Fibroblast of lung (primary cell): ENCODE data around the gene PFN3. TPM values are rescaled to one million over a fixed set of nuclear protein-coding genes. Genes with fewer than 3 reads are reported as not detected.
A peak's percentile ranks its signal among the peaks of the same experiment; 100 is the strongest.

Experiments used
- DNase-seq, 2 donors: peaks; one replicate each; pipeline versions ENCODE4 v3.0.0 to v3.0.0-alpha.2; 2010; ENCODE audit warnings: low read depth in 2 of 2
- H2AFZ ChIP-seq: 2 replicates; pipeline ENCODE4 v1.5.1; 2012; ENCODE audit warnings: low read length, control low read depth, inconsistent platforms
- H3K27ac ChIP-seq: 2 replicates; pipeline ENCODE4 v1.5.1; 2011; ENCODE audit warnings: low read length, control low read depth; ENCODE audit not compliant: insufficient read depth
- H3K27me3 ChIP-seq: 2 replicates; pipeline ENCODE4 v1.5.1; 2011; ENCODE audit warnings: mild to moderate bottlenecking, low read length; ENCODE audit not compliant: control insufficient read depth, insufficient read depth
- H3K36me3 ChIP-seq: 2 replicates; pipeline ENCODE4 v1.5.1; 2011; ENCODE audit warnings: low read length; ENCODE audit not compliant: control insufficient read depth, insufficient read depth
- H3K4me1 ChIP-seq: 2 replicates; pipeline ENCODE4 v1.5.1; 2011; ENCODE audit warnings: low read length; ENCODE audit not compliant: control insufficient read depth, insufficient read depth; ENCODE audit errors: extremely low read depth
- H3K4me2 ChIP-seq: 2 replicates; pipeline ENCODE4 v1.5.1; 2011; ENCODE audit warnings: low read length, control low read depth; ENCODE audit not compliant: insufficient read depth; ENCODE audit errors: extremely low read depth
- H3K4me3 ChIP-seq, 4 experiments: fragments of 200-600 bp in 1 of 4; sonication (generic) in 1 of 4; replicated peaks in 1 of 4; 2 replicates each; pipeline ENCODE4 v1.5.1; 2011 to 2016; ENCODE audit warnings: low read length in 4 of 4, low read depth in 3 of 4, mild to moderate bottlenecking in 3 of 4, control low read depth in 2 of 4, inconsistent platforms in 1 of 4, mixed read lengths in 1 of 4; ENCODE audit not compliant: insufficient read depth in 1 of 4; ENCODE audit errors: control extremely low read depth in 1 of 4
- H3K79me2 ChIP-seq: 2 replicates; pipeline ENCODE4 v1.5.1; 2012; ENCODE audit warnings: mild to moderate bottlenecking, low read length, inconsistent platforms; ENCODE audit not compliant: control insufficient read depth, insufficient read depth
- H3K9ac ChIP-seq: 2 replicates; pipeline ENCODE4 v1.5.1; 2011; ENCODE audit warnings: mild to moderate bottlenecking, low read length, control low read depth; ENCODE audit not compliant: insufficient read depth
- H3K9me3 ChIP-seq: 2 replicates; pipeline ENCODE4 v1.5.1; 2012; ENCODE audit warnings: low read depth, low read length; ENCODE audit not compliant: control insufficient read depth, insufficient read depth
- H4K20me1 ChIP-seq: 2 replicates; pipeline ENCODE4 v1.5.1; 2011; ENCODE audit warnings: low read length; ENCODE audit not compliant: control insufficient read depth, insufficient read depth; ENCODE audit errors: extremely low read depth
- CTCF ChIP-seq, 2 donors: IDR thresholded peaks in 1 of 2; conservative IDR thresholded peaks in 1 of 2; 1 replicate in 1 of 2; 2 replicates in 1 of 2; pipeline ENCODE4 v1.5.1; 2011 to 2012; ENCODE audit warnings: low read length in 2 of 2, control low read depth in 1 of 2, inconsistent platforms in 1 of 2, low read depth in 1 of 2, mild to moderate bottlenecking in 1 of 2
- EZH2 ChIP-seq: IDR thresholded peaks from 2 replicates; pipeline ENCODE4 v1.5.1; 2012; ENCODE audit warnings: low read length, control low read depth, mild to moderate bottlenecking; ENCODE audit errors: missing control alignments
- polyA plus RNA-seq, 2 donors: library from polyadenylated mRNA; depleted of rRNA in 1 of 2; stranded (reverse) in 1 of 2; unstranded in 1 of 2; fragments of >200 nt; gene quantifications; 2 replicates each; pipeline ENCODE4 v1.2.1, GENCODE V29; 2011 to 2012; ENCODE audit warnings: missing spikeins in 1 of 2
- total RNA-seq: library from RNA; depleted of rRNA; stranded (reverse); fragments of >200 nt; gene quantifications from 2 replicates; pipeline ENCODE4 v1.2.1, GENCODE V29; 2014

The PFN3 gene
- total and polyA plus RNA-seq, 2 donors (not counting 1 experiment from before 2014, with no cell fraction given), result not detected

- Histone ChIP-seq H3K4me2 (no peak overlapping the region), H3K27ac (no peak overlapping the region), H4K20me1 (no peaks in the 10 kb centered on the region), H3K9me3 (no peaks in the 10 kb centered on the region), H3K4me3 (no peak overlapping the region), H2AFZ (no peak overlapping the region), H3K79me2 (no peaks in the 10 kb centered on the region), H3K4me1 (peaks cover 7% of the 10 kb centered on the region), H3K27me3 (no peaks in the 10 kb centered on the region), H3K36me3 (no peaks in the 10 kb centered on the region), H3K9ac (no peak overlapping the region)
- DNase-seq, result no peak
- TF ChIP-seq EZH2 (no peak), CTCF (conservative IDR thresholded peaks at IDR 0.05 in 1 of 2, IDR thresholded peaks at IDR 0.05 in 1 of 2; ENCODE audit: low read depth in 1 of 2, low read length in 2 of 2) (no peak)
Observed at GRCh38 chr5:177448244-177448950, 47.9 kb upstream of the PFN3 start.

- no peaks in the 10 kb centered on the region for H3K79me2 ChIP-seq
- TF ChIP-seq EZH2 (no peak), CTCF (conservative IDR thresholded peaks at IDR 0.05 in 1 of 2, IDR thresholded peaks at IDR 0.05 in 1 of 2; ENCODE audit: low read depth in 1 of 2, low read length in 2 of 2) (no peak)
- no peak overlapping the region for H2AFZ ChIP-seq
- peak overlapping the region; percentile 65 for H3K4me2 ChIP-seq
- peak overlapping the region in 2 of 4 experiments; percentile 28 for H3K4me3 ChIP-seq
- no peak overlapping the region for H3K9ac ChIP-seq
- H3K9me3 ChIP-seq, result no peaks in the 10 kb centered on the region
- H3K27ac ChIP-seq, result no peak overlapping the region
- DNase-seq, result peak; percentile 73 to 81
- no peaks in the 10 kb centered on the region for H4K20me1 ChIP-seq
- peaks cover 7% of the 10 kb centered on the region for H3K4me1 ChIP-seq
- no peaks in the 10 kb centered on the region for H3K36me3 ChIP-seq
- H3K27me3 ChIP-seq, result no peaks in the 10 kb centered on the region
Observed at GRCh38 chr5:177447611-177448243, 47.3 kb upstream of the PFN3 start.

- Histone ChIP-seq H3K27me3 (no peaks in the 10 kb centered on the region), H3K9me3 (no peaks in the 10 kb centered on the region), H3K4me2 (peak overlapping the region; percentile 64), H4K20me1 (no peaks in the 10 kb centered on the region), H3K4me3 (peak overlapping the region in 3 of 4 experiments; percentile 39 to 69 (median 42)), H2AFZ (no peak overlapping the region), H3K9ac (peak overlapping the region; percentile 73), H3K27ac (no peak overlapping the region), H3K79me2 (no peaks in the 10 kb centered on the region), H3K4me1 (peaks cover 7% of the 10 kb centered on the region), H3K36me3 (peaks cover 3% of the 10 kb centered on the region)
- peak; percentile 36 to 53 for DNase-seq
- TF ChIP-seq EZH2, result no peak
- TF ChIP-seq CTCF (conservative IDR thresholded peaks at IDR 0.05 in 1 of 2, IDR thresholded peaks at IDR 0.05 in 1 of 2; ENCODE audit: low read depth in 1 of 2, low read length in 2 of 2), result no peak
Observed at GRCh38 chr5:177447066-177447610, 46.7 kb upstream of the PFN3 start.
